HEK293 (cell line): ENCODE measurements around the gene KXD1.

ENCODE experiments used
- EGR2 ChIP-seq: fragments of 450-650 bp; formaldehyde crosslinking; IDR thresholded peaks from 2 replicates; pipeline ENCODE4 v1.5.1; 2016; ENCODE audit warnings: low read depth, missing biosample characterization, missing genetic modification characterization
- GLIS2 ChIP-seq: fragments of 450-650 bp; formaldehyde crosslinking; IDR thresholded peaks from 2 replicates; pipeline ENCODE4 v1.5.1; 2016; ENCODE audit warnings: missing biosample characterization, missing genetic modification characterization
- KLF1 ChIP-seq: fragments of 450-650 bp; formaldehyde crosslinking; IDR thresholded peaks from 2 replicates; pipeline ENCODE4 v1.5.1; 2016; ENCODE audit warnings: missing biosample characterization, missing genetic modification characterization
- KLF10 ChIP-seq: fragments of 450-650 bp; IDR thresholded peaks from 2 replicates; pipeline ENCODE4 v1.5.1; 2018; ENCODE audit warnings: missing biosample characterization, mild to moderate bottlenecking, missing genetic modification characterization
- MEIS1 ChIP-seq: sonication (generic); formaldehyde crosslinking; IDR thresholded peaks from 2 replicates; pipeline ENCODE4 v1.8.1; 2022; ENCODE audit warnings: missing genetic modification reagents, mild to moderate bottlenecking, borderline replicate concordance
- PRDM10 ChIP-seq: fragments of 450-650 bp; formaldehyde crosslinking; IDR thresholded peaks from 2 replicates; pipeline ENCODE4 v1.5.1; 2016; ENCODE audit warnings: missing biosample characterization, missing genetic modification characterization
- SP2 ChIP-seq: fragments of 450-650 bp; formaldehyde crosslinking; IDR thresholded peaks from 2 replicates; pipeline ENCODE4 v1.5.1; 2016; ENCODE audit warnings: missing biosample characterization, missing genetic modification characterization
- SP3 ChIP-seq: fragments of 450-650 bp; formaldehyde crosslinking; IDR thresholded peaks from 2 replicates; pipeline ENCODE4 v1.5.1; 2016; ENCODE audit warnings: missing biosample characterization, missing genetic modification characterization
- ZBTB17 ChIP-seq: fragments of 450-650 bp; formaldehyde crosslinking; IDR thresholded peaks from 2 replicates; pipeline ENCODE4 v1.5.1; 2016; ENCODE audit warnings: missing biosample characterization, missing genetic modification characterization
- ZBTB26 ChIP-seq: fragments of 450-650 bp; formaldehyde crosslinking; optimal IDR thresholded peaks from 2 replicates; pipeline ENCODE3; 2016; ENCODE audit warnings: missing biosample characterization, mild to moderate bottlenecking, missing genetic modification characterization
- ZBTB48 ChIP-seq: fragments of 450-650 bp; formaldehyde crosslinking; IDR thresholded peaks from 2 replicates; pipeline ENCODE4 v1.5.1; 2016; ENCODE audit warnings: missing biosample characterization, missing genetic modification characterization
- ZBTB8A ChIP-seq: fragments of 450-650 bp; formaldehyde crosslinking; IDR thresholded peaks from 2 replicates; pipeline ENCODE4 v1.5.1; 2016; ENCODE audit warnings: missing biosample characterization, missing genetic modification characterization
- ZEB2 ChIP-seq: fragments of 450-650 bp; formaldehyde crosslinking; IDR thresholded peaks from 2 replicates; pipeline ENCODE4 v1.5.1; 2016; ENCODE audit warnings: missing biosample characterization, missing genetic modification characterization
- ZNF157 ChIP-seq: fragments of 450-650 bp; formaldehyde crosslinking; IDR thresholded peaks from 2 replicates; pipeline ENCODE4 v1.5.1; 2016; ENCODE audit warnings: missing biosample characterization, missing genetic modification characterization
- ZNF18 ChIP-seq: fragments of 450-650 bp; formaldehyde crosslinking; IDR thresholded peaks from 2 replicates; pipeline ENCODE4 v1.5.1; 2016; ENCODE audit warnings: missing biosample characterization, missing genetic modification characterization
- ZNF211 ChIP-seq: fragments of 450-650 bp; formaldehyde crosslinking; IDR thresholded peaks from 2 replicates; pipeline ENCODE4 v1.5.1; 2016; ENCODE audit warnings: low read depth, missing biosample characterization, missing genetic modification characterization
- ZNF366 ChIP-seq: fragments of 450-650 bp; formaldehyde crosslinking; conservative IDR thresholded peaks from 2 replicates; pipeline ENCODE4 v1.5.1; 2016; ENCODE audit warnings: missing biosample characterization, missing genetic modification characterization
- ZNF391 ChIP-seq: fragments of 450-650 bp; formaldehyde crosslinking; IDR thresholded peaks from 2 replicates; pipeline ENCODE4 v1.5.1; 2016; ENCODE audit warnings: low read depth, missing biosample characterization, missing genetic modification characterization, borderline replicate concordance
- ZNF398 ChIP-seq: fragments of 450-650 bp; formaldehyde crosslinking; IDR thresholded peaks from 2 replicates; pipeline ENCODE4 v1.5.1; 2017; ENCODE audit warnings: missing biosample characterization, missing genetic modification characterization
- TF ChIP-seq, protein P1 (sequence below): fragments of 450-650 bp; formaldehyde crosslinking; IDR thresholded peaks from 2 replicates; pipeline ENCODE4 v1.5.1; 2016; ENCODE audit warnings: missing biosample characterization, missing genetic modification characterization
- TF ChIP-seq, protein P2 (sequence below): fragments of 450-650 bp; formaldehyde crosslinking; IDR thresholded peaks from 2 replicates; pipeline ENCODE4 v1.5.1; 2016; ENCODE audit warnings: missing biosample characterization, missing genetic modification characterization
- TF ChIP-seq, protein P3 (sequence below): fragments of 450-650 bp; formaldehyde crosslinking; IDR thresholded peaks from 2 replicates; pipeline ENCODE4 v1.5.1; 2016; ENCODE audit warnings: missing biosample characterization, missing genetic modification characterization

KXD1 gene

GRCh38 chr19:18607226-18608101 is 49.8 kb downstream of the KXD1 start (continued):
- TF ChIP-seq, protein P1, sequence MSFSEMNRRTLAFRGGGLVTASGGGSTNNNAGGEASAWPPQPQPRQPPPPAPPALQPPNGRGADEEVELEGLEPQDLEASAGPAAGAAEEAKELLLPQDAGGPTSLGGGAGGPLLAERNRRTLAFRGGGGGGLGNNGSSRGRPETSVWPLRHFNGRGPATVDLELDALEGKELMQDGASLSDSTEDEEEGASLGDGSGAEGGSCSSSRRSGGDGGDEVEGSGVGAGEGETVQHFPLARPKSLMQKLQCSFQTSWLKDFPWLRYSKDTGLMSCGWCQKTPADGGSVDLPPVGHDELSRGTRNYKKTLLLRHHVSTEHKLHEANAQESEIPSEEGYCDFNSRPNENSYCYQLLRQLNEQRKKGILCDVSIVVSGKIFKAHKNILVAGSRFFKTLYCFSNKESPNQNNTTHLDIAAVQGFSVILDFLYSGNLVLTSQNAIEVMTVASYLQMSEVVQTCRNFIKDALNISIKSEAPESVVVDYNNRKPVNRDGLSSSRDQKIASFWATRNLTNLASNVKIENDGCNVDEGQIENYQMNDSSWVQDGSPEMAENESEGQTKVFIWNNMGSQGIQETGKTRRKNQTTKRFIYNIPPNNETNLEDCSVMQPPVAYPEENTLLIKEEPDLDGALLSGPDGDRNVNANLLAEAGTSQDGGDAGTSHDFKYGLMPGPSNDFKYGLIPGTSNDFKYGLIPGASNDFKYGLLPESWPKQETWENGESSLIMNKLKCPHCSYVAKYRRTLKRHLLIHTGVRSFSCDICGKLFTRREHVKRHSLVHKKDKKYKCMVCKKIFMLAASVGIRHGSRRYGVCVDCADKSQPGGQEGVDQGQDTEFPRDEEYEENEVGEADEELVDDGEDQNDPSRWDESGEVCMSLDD (tag by site-specific recombination), result peak; percentile 19; the same call in 1 of the 2 replicates
- TF ChIP-seq PRDM10 (tag by site-specific recombination) (peak; percentile 70), ZNF398 (0 out of 2 replicates have a peak, but pooled peaks have one; percentile 4), ZBTB17 (0 out of 2 replicates have a peak, but pooled peaks have one; percentile 24), GLIS2 (tag by site-specific recombination) (peak; percentile 45; the same call in 1 of the 2 replicates), SP2 (tag by site-specific recombination) (peak; percentile 39; the same call in 1 of the 2 replicates), KLF1 (tag by site-specific recombination) (peak; percentile 47), KLF10 (tag by site-specific recombination) (0 out of 2 replicates have a peak, but pooled peaks have one; percentile 29), MEIS1 (no peak), SP3 (peak; percentile 11; the same call in 1 of the 2 replicates), ZNF391 (no peak), ZNF157 (tag by site-specific recombination) (no peak), ZBTB8A (tag by site-specific recombination) (peak; percentile 68; the same call in 1 of the 2 replicates), EGR2 (tag by site-specific recombination) (peak; percentile 58), ZEB2 (tag by site-specific recombination) (peak; percentile 68), ZBTB26 (tag by site-specific recombination) (peak; percentile 49), ZNF211 (tag by site-specific recombination) (no peak), ZBTB48 (tag by site-specific recombination) (peak; percentile 77; the same call in 1 of the 2 replicates), ZNF366 (tag by site-specific recombination) (peak; percentile 46; the same call in 1 of the 2 replicates), ZNF18 (peak; percentile 75; the same call in 1 of the 2 replicates)
- TF ChIP-seq, protein P2, sequence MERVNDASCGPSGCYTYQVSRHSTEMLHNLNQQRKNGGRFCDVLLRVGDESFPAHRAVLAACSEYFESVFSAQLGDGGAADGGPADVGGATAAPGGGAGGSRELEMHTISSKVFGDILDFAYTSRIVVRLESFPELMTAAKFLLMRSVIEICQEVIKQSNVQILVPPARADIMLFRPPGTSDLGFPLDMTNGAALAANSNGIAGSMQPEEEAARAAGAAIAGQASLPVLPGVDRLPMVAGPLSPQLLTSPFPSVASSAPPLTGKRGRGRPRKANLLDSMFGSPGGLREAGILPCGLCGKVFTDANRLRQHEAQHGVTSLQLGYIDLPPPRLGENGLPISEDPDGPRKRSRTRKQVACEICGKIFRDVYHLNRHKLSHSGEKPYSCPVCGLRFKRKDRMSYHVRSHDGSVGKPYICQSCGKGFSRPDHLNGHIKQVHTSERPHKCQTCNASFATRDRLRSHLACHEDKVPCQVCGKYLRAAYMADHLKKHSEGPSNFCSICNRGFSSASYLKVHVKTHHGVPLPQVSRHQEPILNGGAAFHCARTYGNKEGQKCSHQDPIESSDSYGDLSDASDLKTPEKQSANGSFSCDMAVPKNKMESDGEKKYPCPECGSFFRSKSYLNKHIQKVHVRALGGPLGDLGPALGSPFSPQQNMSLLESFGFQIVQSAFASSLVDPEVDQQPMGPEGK (tag by site-specific recombination), result peak; percentile 75
- TF ChIP-seq, protein P3, sequence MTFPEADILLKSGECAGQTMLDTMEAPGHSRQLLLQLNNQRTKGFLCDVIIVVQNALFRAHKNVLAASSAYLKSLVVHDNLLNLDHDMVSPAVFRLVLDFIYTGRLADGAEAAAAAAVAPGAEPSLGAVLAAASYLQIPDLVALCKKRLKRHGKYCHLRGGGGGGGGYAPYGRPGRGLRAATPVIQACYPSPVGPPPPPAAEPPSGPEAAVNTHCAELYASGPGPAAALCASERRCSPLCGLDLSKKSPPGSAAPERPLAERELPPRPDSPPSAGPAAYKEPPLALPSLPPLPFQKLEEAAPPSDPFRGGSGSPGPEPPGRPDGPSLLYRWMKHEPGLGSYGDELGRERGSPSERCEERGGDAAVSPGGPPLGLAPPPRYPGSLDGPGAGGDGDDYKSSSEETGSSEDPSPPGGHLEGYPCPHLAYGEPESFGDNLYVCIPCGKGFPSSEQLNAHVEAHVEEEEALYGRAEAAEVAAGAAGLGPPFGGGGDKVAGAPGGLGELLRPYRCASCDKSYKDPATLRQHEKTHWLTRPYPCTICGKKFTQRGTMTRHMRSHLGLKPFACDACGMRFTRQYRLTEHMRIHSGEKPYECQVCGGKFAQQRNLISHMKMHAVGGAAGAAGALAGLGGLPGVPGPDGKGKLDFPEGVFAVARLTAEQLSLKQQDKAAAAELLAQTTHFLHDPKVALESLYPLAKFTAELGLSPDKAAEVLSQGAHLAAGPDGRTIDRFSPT (tag by site-specific recombination), result no peak
